Natural killer cell (primary cell): ENCODE results near the gene NFE2L3. TPM values are rescaled to one million over a fixed set of nuclear protein-coding genes. Genes with fewer than 3 reads are reported as not detected.
A peak's percentile ranks its signal among the peaks of the same experiment; 100 is the strongest.
"Not testable (repeated sequence)": the region's sequence is repeated elsewhere in the genome, so short reads cannot be mapped to it uniquely, and the experiment has no call there.

Experiments used
- ATAC-seq, 3 donors: fragments of 150-1000 bp in 2 of 3; fragments of 200-7000 bp in 1 of 3; cut with Tn5 transposase; 1 replicate in 1 of 3; 2 replicates in 2 of 3; pipeline ENCODE4 v1.10.0; 2021; ENCODE audit warnings: mild to moderate bottlenecking in 2 of 3, moderate library complexity in 2 of 3
- DNase-seq, 2 donors: peaks; one replicate each; pipeline versions ENCODE4 v3.0.0 to v3.0.0-alpha.2; 2013 to 2021; ENCODE audit warnings: mixed read lengths in 1 of 2
- H3K27ac ChIP-seq: one replicate; pipeline ENCODE4 v1.5.1; 2013; ENCODE audit warnings: mild to moderate bottlenecking, low read length
- H3K27me3 ChIP-seq: one replicate; pipeline ENCODE4 v1.6.1; 2013; ENCODE audit warnings: low read length; ENCODE audit not compliant: control insufficient read depth, insufficient read depth
- H3K36me3 ChIP-seq: one replicate; pipeline ENCODE4 v1.6.1; 2013; ENCODE audit warnings: low read length; ENCODE audit not compliant: control insufficient read depth, insufficient read depth
- H3K4me1 ChIP-seq: one replicate; pipeline ENCODE4 v1.6.1; 2013; ENCODE audit warnings: low read length; ENCODE audit not compliant: control insufficient read depth, insufficient read depth
- H3K4me3 ChIP-seq: one replicate; pipeline ENCODE4 v1.5.1; 2013; ENCODE audit warnings: low read length
- H3K9me3 ChIP-seq: one replicate; pipeline ENCODE4 v1.6.1; 2013; ENCODE audit warnings: low read length; ENCODE audit not compliant: control insufficient read depth, insufficient read depth
- H3K27ac Mint-ChIP-seq, 2 donors: one replicate each; pipeline ENCODE4 v1.8.0; 2022; ENCODE audit warnings: mild to moderate bottlenecking in 2 of 2, mixed read lengths in 2 of 2, moderate library complexity in 1 of 2
- H3K27me3 Mint-ChIP-seq, 2 donors: one replicate each; pipeline ENCODE4 v1.8.0; 2022; ENCODE audit warnings: low read depth in 2 of 2, mixed read lengths in 2 of 2
- H3K36me3 Mint-ChIP-seq: one replicate; pipeline ENCODE4 v1.8.0; 2022; ENCODE audit warnings: mixed read lengths
- H3K4me1 Mint-ChIP-seq, 2 donors: one replicate each; pipeline ENCODE4 v1.8.0; 2022; ENCODE audit warnings: mixed read lengths in 2 of 2
- H3K4me3 Mint-ChIP-seq: one replicate; pipeline ENCODE4 v1.8.0; 2022; ENCODE audit warnings: mild to moderate bottlenecking, moderate library complexity, mixed read lengths
- H3K9me3 Mint-ChIP-seq, 2 donors: one replicate each; pipeline ENCODE4 v1.8.0; 2022; ENCODE audit warnings: mixed read lengths in 2 of 2
- CTCF ChIP-seq: fragments of 200-600 bp; IDR thresholded peaks from one replicate; pipeline ENCODE4 v1.8.0; 2022; ENCODE audit warnings: antibody characterized with exemption
- WGBS: methylation state at CpG from one replicate; pipeline ENCODE4 v1.1.7; 2013; ENCODE audit warnings: missing lambda C conversion rate; ENCODE audit not compliant: insufficient coverage; 5-methylcytosine and 5-hydroxymethylcytosine counted together
- intact Hi-C: fragments of 100-400 bp; cut with micrococcal nuclease; formaldehyde crosslinking; loops from one replicate; pipeline ENCODE4 v1.14.2; 2022
- total RNA-seq, 4 donors: library from RNA; stranded (reverse); fragments of 120-200 nt in 1 of 4; gene quantifications; one replicate each; pipeline versions ENCODE4 v1.2.3 to v1.2.4, GENCODE V29; 2013 to 2022

Gene NFE2L3
- total RNA-seq, 3 donors from 2014 or later (not counting 1 experiment from before 2014, with no cell fraction given) = 0.68 to 2.0 (median 1.00) TPM

GRCh38 chr7:26149391-26149977 is 2.5 kb upstream of the NFE2L3 start:
- no peaks in the 10 kb centered on the region for H3K36me3 Mint-ChIP-seq
- intact Hi-C loops = no loop called here
- H3K4me1 Mint-ChIP-seq = peaks cover 21 to 26% of the 10 kb centered on the region in 2 donors

GRCh38 chr7:26151096-26151495 is 902 bp upstream of the NFE2L3 start:
- H3K4me3 ChIP-seq = no peak overlapping the region
- peaks cover 36% of the 10 kb centered on the region for H3K4me1 ChIP-seq
- ATAC-seq (no peak), DNase-seq (peak in 1 of 2 donors; percentile 50)
- H3K4me1 Mint-ChIP-seq = peaks cover 28 to 33% of the 10 kb centered on the region in 2 donors
- intact Hi-C loops = no loop called here
- TF ChIP-seq CTCF = no peak
- no peaks in the 10 kb centered on the region for H3K27me3 ChIP-seq
- WGBS = 81% methylated on average over 5 of the region's 5 CpGs
- H3K36me3 ChIP-seq = no peaks in the 10 kb centered on the region
- H3K9me3 Mint-ChIP-seq = no peaks in the 10 kb centered on the region
- peak overlapping the region; percentile 47 to 82 for H3K27ac Mint-ChIP-seq
- H3K36me3 Mint-ChIP-seq = no peaks in the 10 kb centered on the region
- no peaks in the 10 kb centered on the region for H3K9me3 ChIP-seq
- peaks cover 11 to 12% of the 10 kb centered on the region in 2 donors for H3K27me3 Mint-ChIP-seq
- H3K27ac ChIP-seq = no peak overlapping the region
- H3K4me3 Mint-ChIP-seq = peak overlapping the region; percentile 85

More at GRCh38 chr7:26149391-26149977, 2.5 kb upstream of the NFE2L3 start:
- H3K27me3 ChIP-seq = no peaks in the 10 kb centered on the region
- no peak overlapping the region for H3K4me3 ChIP-seq
- Mint-ChIP-seq H3K4me3 (no peak overlapping the region), H3K27me3 (peaks cover 17% of the 10 kb centered on the region in 2 donors), H3K27ac (no peak overlapping the region), H3K9me3 (no peaks in the 10 kb centered on the region)
- no peak overlapping the region for H3K27ac ChIP-seq
- H3K9me3 ChIP-seq = no peaks in the 10 kb centered on the region
- DNase-seq (no peak), ATAC-seq (no peak)
- H3K4me1 ChIP-seq = peaks cover 24% of the 10 kb centered on the region
- 100% methylated on average over 1 of the region's 1 CpG for WGBS
- TF ChIP-seq CTCF = no peak
- H3K36me3 ChIP-seq = no peaks in the 10 kb centered on the region

- H3K36me3 ChIP-seq = no peaks in the 10 kb centered on the region
- peaks cover 11 to 12% of the 10 kb centered on the region in 2 donors for H3K27me3 Mint-ChIP-seq
- ATAC-seq = no peak
- H3K4me3 Mint-ChIP-seq = peak overlapping the region; percentile 85
- H3K36me3 Mint-ChIP-seq = no peaks in the 10 kb centered on the region
- H3K9me3 ChIP-seq = no peaks in the 10 kb centered on the region
- H3K4me1 Mint-ChIP-seq = peaks cover 32 to 37% of the 10 kb centered on the region in 2 donors
- intact Hi-C loops = no loop called here
- peak overlapping the region; percentile 52 for H3K4me3 ChIP-seq
- H3K27me3 ChIP-seq = no peaks in the 10 kb centered on the region
- 50% methylated on average over 10 of the region's 10 CpGs for WGBS
- H3K4me1 ChIP-seq = peaks cover 38% of the 10 kb centered on the region
- no peak for DNase-seq
- peak overlapping the region; percentile 47 to 82 for H3K27ac Mint-ChIP-seq
- H3K27ac ChIP-seq = peak overlapping the region; percentile 52
- H3K9me3 Mint-ChIP-seq = no peaks in the 10 kb centered on the region
- TF ChIP-seq CTCF = no peak
Observed at GRCh38 chr7:26151650-26151952, 397 bp upstream of the NFE2L3 start.

- Mint-ChIP-seq H3K27ac (peak overlapping the region in 1 of 2 donors; percentile 72), H3K4me1 (peaks cover 32 to 40% of the 10 kb centered on the region in 2 donors), H3K27me3 (peaks cover 11 to 12% of the 10 kb centered on the region in 2 donors), H3K4me3 (peak overlapping the region; percentile 85)
- H3K36me3 ChIP-seq, H3K27me3 ChIP-seq, H3K9me3 ChIP-seq, H3K36me3 Mint-ChIP-seq, H3K9me3 Mint-ChIP-seq: not testable (repeated sequence)
- ATAC-seq (peak in 2 of 3 donors; percentile 14 to 18), DNase-seq (peak in 1 of 2 donors; percentile 67)
- WGBS = under 1% methylated on average over 54 of the region's 54 CpGs
- intact Hi-C loops = loop anchor here (2.0 kb wide), 1 partner anchor 46 kb away; no protein-coding TSS in a partner anchor
- H3K27ac ChIP-seq = peak overlapping the region; percentile 9
- peak overlapping the region; percentile 28 for H3K4me3 ChIP-seq
- H3K4me1 ChIP-seq = peaks cover 46% of the 10 kb centered on the region
Observed at GRCh38 chr7:26152782-26153240, 813 bp downstream of the NFE2L3 start.
